ENCODE results near the gene CNPY1.
"Not testable (repeated sequence)": the region's sequence is repeated elsewhere in the genome, so short reads cannot be mapped to it uniquely, and the experiment has no call there.

CNPY1 gene

DNA sequence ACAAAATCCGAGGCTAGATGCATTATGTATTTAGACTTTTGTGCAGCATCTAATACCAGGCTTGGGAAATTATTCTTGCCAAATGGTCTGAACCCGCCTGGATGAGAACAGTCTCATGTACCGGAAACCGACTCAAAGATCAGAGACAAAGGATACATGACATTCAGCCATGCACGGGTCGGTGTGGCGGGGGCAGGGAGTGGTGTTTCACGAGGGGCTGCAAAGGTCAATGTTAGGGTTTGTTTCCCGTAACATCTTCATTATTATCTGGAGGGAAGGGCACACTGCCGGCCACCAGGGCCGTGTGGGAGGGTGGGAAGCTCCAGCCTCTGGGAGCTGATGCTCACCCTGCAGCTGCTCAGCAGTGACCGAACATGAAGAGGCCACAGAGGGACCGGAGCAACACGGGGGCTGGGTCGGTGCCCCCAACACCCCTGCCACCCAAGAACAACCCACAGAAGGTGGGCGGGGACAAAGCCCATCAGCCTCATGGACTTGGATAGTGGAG, 23.1 kb downstream of the CNPY1 start:
- peaks cover 2 to 10% of the 10 kb centered on the region in 2 donors for H3K27me3 ChIP-seq (ENCODE audit: control insufficient read depth in 2 of 2, insufficient read depth in 2 of 2, low read length in 2 of 2)
- H3K4me1 ChIP-seq (ENCODE audit: control insufficient read depth in 2 of 2, insufficient read depth in 2 of 2, low read length in 2 of 2): no peaks in the 10 kb centered on the region
- no peaks in the 10 kb centered on the region for H3K9me3 ChIP-seq (ENCODE audit: control insufficient read depth in 2 of 2, low read length in 2 of 2)
- H3K4me3 ChIP-seq (ENCODE audit: low read length in 2 of 2): no peak overlapping the region
- H3K9ac ChIP-seq (ENCODE audit: low read depth in 1 of 2, low read length in 2 of 2): no peak overlapping the region
- H3K36me3 ChIP-seq (ENCODE audit: control insufficient read depth in 2 of 2, insufficient read depth in 2 of 2, low read length in 2 of 2): no peaks in the 10 kb centered on the region
- H3K27ac ChIP-seq (ENCODE audit: low read depth in 2 of 2, low read length in 2 of 2): no peak overlapping the region

DNA sequence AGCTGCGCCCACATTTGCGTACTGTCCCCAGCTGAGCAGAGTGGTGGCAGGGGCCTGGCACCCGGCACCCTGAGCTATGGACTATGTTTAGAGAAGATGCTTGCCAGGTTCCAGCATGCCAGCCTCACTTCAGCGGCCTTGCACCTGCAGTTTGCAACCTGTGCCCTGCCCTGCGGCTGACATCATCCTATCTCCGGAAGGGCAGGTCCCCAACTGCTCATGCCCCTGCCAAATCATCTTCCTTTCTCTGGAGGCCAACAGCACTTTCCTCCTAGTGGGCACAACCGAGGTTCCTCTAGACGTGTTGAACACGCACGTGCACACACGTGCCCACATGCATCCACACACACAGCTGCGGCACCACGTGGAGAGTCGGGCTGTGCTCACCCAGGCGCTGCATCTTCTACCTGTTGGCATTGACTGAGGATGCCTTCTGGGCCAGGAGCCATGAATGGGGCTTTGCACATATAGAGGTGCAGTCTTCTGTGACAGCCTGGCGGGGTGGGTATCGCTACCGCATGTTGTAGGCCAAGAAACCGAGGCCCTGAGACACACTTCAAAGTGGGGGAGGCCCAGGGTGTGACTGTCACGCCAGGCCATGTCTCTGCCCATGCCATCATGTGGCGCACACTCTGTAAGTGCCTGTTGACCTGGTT, 24.5 kb downstream of the CNPY1 start:
- no peak overlapping the region for H3K9ac ChIP-seq (ENCODE audit: low read depth in 1 of 2, low read length in 2 of 2)
- no peak overlapping the region for H3K4me3 ChIP-seq (ENCODE audit: low read length in 2 of 2)
- no peaks in the 10 kb centered on the region for H3K4me1 ChIP-seq (ENCODE audit: control insufficient read depth in 2 of 2, insufficient read depth in 2 of 2, low read length in 2 of 2)
- no peaks in the 10 kb centered on the region for H3K9me3 ChIP-seq (ENCODE audit: control insufficient read depth in 2 of 2, low read length in 2 of 2)
- H3K27ac ChIP-seq (ENCODE audit: low read depth in 2 of 2, low read length in 2 of 2): no peak overlapping the region
- peaks cover 2 to 10% of the 10 kb centered on the region in 2 donors for H3K27me3 ChIP-seq (ENCODE audit: control insufficient read depth in 2 of 2, insufficient read depth in 2 of 2, low read length in 2 of 2)
- no peaks in the 10 kb centered on the region for H3K36me3 ChIP-seq (ENCODE audit: control insufficient read depth in 2 of 2, insufficient read depth in 2 of 2, low read length in 2 of 2)

DNA sequence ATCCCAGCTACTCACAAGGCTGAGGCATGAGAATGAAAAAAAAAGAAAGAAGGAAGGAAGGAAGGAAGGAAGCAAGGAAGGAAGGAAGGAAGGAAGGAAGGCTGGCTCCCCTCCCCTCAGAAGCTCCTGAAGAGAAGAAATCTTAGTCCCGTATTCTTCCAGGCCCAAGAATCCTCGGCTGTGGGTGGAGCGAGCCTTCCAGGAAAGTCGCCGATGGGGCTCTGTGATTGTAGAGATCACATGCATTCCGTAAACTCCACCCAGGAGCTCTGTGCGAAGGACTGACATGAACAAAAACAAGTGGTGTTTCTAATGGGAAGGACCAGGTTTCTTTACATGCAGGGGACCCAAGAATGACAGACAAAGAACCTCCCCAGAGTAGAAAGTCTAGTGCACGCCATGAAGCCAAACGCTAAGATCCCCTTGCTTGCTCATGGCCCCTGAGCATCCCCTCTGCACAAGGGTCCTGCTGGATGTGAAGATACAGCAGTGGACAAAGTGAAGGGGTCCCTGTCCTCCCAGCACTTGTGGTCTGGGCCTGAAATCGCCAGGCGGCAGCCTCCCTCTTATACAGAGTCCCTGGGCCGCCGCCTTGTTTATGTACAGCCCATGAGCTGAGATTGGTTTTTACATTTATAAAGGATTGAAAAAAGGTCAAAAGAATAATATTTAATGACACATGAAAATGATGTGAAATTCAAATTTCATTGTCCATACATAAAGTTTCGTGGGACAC, 25.2 kb downstream of the CNPY1 start:
- H3K9ac ChIP-seq (ENCODE audit: low read depth in 1 of 2, low read length in 2 of 2): no peak overlapping the region
- no peaks in the 10 kb centered on the region for H3K4me1 ChIP-seq (ENCODE audit: control insufficient read depth in 2 of 2, insufficient read depth in 2 of 2, low read length in 2 of 2)
- no peak overlapping the region for H3K27ac ChIP-seq (ENCODE audit: low read depth in 2 of 2, low read length in 2 of 2)
- peaks cover 2 to 4% of the 10 kb centered on the region in 2 donors for H3K27me3 ChIP-seq (ENCODE audit: control insufficient read depth in 2 of 2, insufficient read depth in 2 of 2, low read length in 2 of 2)
- H3K9me3 ChIP-seq (ENCODE audit: control insufficient read depth in 2 of 2, low read length in 2 of 2): no peaks in the 10 kb centered on the region
- no peaks in the 10 kb centered on the region for H3K36me3 ChIP-seq (ENCODE audit: control insufficient read depth in 2 of 2, insufficient read depth in 2 of 2, low read length in 2 of 2)
- H3K4me3 ChIP-seq (ENCODE audit: low read length in 2 of 2): no peak overlapping the region

- H3K27ac ChIP-seq (ENCODE audit: low read depth in 2 of 2, low read length in 2 of 2): no peak overlapping the region
- H3K9me3 ChIP-seq (ENCODE audit: control insufficient read depth in 2 of 2, low read length in 2 of 2): no peaks in the 10 kb centered on the region
- no peak overlapping the region for H3K9ac ChIP-seq (ENCODE audit: low read depth in 1 of 2, low read length in 2 of 2)
- no peaks in the 10 kb centered on the region for H3K36me3 ChIP-seq (ENCODE audit: control insufficient read depth in 2 of 2, insufficient read depth in 2 of 2, low read length in 2 of 2)
- H3K4me1 ChIP-seq (ENCODE audit: control insufficient read depth in 2 of 2, insufficient read depth in 2 of 2, low read length in 2 of 2): no peaks in the 10 kb centered on the region
- H3K4me3 ChIP-seq (ENCODE audit: low read length in 2 of 2): no peak overlapping the region
- peaks cover 0 to 2% of the 10 kb centered on the region in 2 donors for H3K27me3 ChIP-seq (ENCODE audit: control insufficient read depth in 2 of 2, insufficient read depth in 2 of 2, low read length in 2 of 2)
These were observed 26.2 kb downstream of the CNPY1 start for GRCh38 chr7:155520114-155520513.

DNA sequence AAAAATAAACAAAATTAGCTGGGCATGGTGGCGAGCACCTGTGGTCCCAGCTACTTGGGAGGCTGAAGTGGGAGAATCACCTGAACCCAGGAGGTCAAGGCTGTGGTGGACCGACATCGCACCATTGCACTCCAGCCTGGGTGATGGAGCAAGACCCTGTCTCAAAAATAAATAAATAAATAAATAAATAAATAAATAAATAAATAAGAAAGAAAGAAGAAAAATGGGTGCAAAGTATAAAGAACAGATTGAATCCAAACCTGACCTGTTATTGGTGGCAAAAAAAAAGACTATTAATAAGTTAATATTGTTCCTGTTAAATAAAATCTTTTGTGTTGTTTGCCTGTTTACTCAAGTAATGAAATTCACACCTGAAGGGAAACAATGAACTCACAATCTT, 27.0 kb downstream of the CNPY1 start:
- H3K27me3 ChIP-seq (ENCODE audit: control insufficient read depth in 2 of 2, insufficient read depth in 2 of 2, low read length in 2 of 2): not testable (repeated sequence)

DNA sequence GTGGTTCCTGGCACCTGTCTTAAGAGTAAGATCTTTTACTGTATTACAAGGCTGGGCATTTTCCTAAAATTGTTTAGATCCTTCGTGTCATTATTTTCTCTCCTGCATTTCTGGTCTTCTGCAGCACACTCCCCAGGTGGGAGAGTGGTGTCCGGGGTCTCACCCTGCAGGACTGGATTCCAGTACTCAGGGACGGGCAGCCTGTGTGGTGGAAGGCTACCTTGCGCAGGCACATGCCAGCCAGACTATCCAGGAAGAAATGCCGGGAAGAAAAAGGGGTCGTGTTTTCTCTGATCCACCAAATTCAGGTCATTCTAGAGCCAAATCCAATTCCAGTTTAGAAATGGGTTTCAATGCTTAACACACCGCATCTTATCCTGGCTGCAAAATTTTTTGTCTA, 27.7 kb downstream of the CNPY1 start:
- no peaks in the 10 kb centered on the region for H3K4me1 ChIP-seq (ENCODE audit: control insufficient read depth in 2 of 2, insufficient read depth in 2 of 2, low read length in 2 of 2)
- no peaks in the 10 kb centered on the region for H3K36me3 ChIP-seq (ENCODE audit: control insufficient read depth in 2 of 2, insufficient read depth in 2 of 2, low read length in 2 of 2)
- peaks cover 4 to 5% of the 10 kb centered on the region in 2 donors for H3K27me3 ChIP-seq (ENCODE audit: control insufficient read depth in 2 of 2, insufficient read depth in 2 of 2, low read length in 2 of 2)
- H3K9me3 ChIP-seq (ENCODE audit: control insufficient read depth in 2 of 2, low read length in 2 of 2): no peaks in the 10 kb centered on the region
- H3K9ac ChIP-seq (ENCODE audit: low read depth in 1 of 2, low read length in 2 of 2): no peak overlapping the region
- no peak overlapping the region for H3K4me3 ChIP-seq (ENCODE audit: low read length in 2 of 2)
- no peak overlapping the region for H3K27ac ChIP-seq (ENCODE audit: low read depth in 2 of 2, low read length in 2 of 2)

More for the DNA sequence above, 27.0 kb downstream of the CNPY1 start:
- not testable (repeated sequence) for H3K9ac ChIP-seq (ENCODE audit: low read depth in 1 of 2, low read length in 2 of 2); H3K36me3 ChIP-seq (ENCODE audit: control insufficient read depth in 2 of 2, insufficient read depth in 2 of 2, low read length in 2 of 2); H3K27ac ChIP-seq (ENCODE audit: low read depth in 2 of 2, low read length in 2 of 2); H3K4me3 ChIP-seq (ENCODE audit: low read length in 2 of 2); H3K4me1 ChIP-seq (ENCODE audit: control insufficient read depth in 2 of 2, insufficient read depth in 2 of 2, low read length in 2 of 2); H3K9me3 ChIP-seq (ENCODE audit: control insufficient read depth in 2 of 2, low read length in 2 of 2)

GRCh38 chr7:155517969-155518368, 28.4 kb downstream of the CNPY1 start:
- no peaks in the 10 kb centered on the region for H3K4me1 ChIP-seq (ENCODE audit: control insufficient read depth in 2 of 2, insufficient read depth in 2 of 2, low read length in 2 of 2)
- H3K27ac ChIP-seq (ENCODE audit: low read depth in 2 of 2, low read length in 2 of 2): no peak overlapping the region
- H3K9me3 ChIP-seq (ENCODE audit: control insufficient read depth in 2 of 2, low read length in 2 of 2): no peaks in the 10 kb centered on the region
- no peak overlapping the region for H3K9ac ChIP-seq (ENCODE audit: low read depth in 1 of 2, low read length in 2 of 2)
- no peak overlapping the region for H3K4me3 ChIP-seq (ENCODE audit: low read length in 2 of 2)
- no peaks in the 10 kb centered on the region for H3K36me3 ChIP-seq (ENCODE audit: control insufficient read depth in 2 of 2, insufficient read depth in 2 of 2, low read length in 2 of 2)
- H3K27me3 ChIP-seq (ENCODE audit: control insufficient read depth in 2 of 2, insufficient read depth in 2 of 2, low read length in 2 of 2): peaks cover 4 to 6% of the 10 kb centered on the region in 2 donors

- Histone ChIP-seq H3K9me3 (ENCODE audit: control insufficient read depth in 2 of 2, low read length in 2 of 2) (no peaks in the 10 kb centered on the region), H3K27me3 (ENCODE audit: control insufficient read depth in 2 of 2, insufficient read depth in 2 of 2, low read length in 2 of 2) (peaks cover 7 to 11% of the 10 kb centered on the region in 2 donors), H3K4me1 (ENCODE audit: control insufficient read depth in 2 of 2, insufficient read depth in 2 of 2, low read length in 2 of 2) (no peaks in the 10 kb centered on the region), H3K36me3 (ENCODE audit: control insufficient read depth in 2 of 2, insufficient read depth in 2 of 2, low read length in 2 of 2) (no peaks in the 10 kb centered on the region), H3K27ac (ENCODE audit: low read depth in 2 of 2, low read length in 2 of 2) (no peak overlapping the region), H3K4me3 (ENCODE audit: low read length in 2 of 2) (no peak overlapping the region), H3K9ac (ENCODE audit: low read depth in 1 of 2, low read length in 2 of 2) (no peak overlapping the region)
These were observed 28.9 kb downstream of the CNPY1 start for GRCh38 chr7:155517452-155517851.

DNA sequence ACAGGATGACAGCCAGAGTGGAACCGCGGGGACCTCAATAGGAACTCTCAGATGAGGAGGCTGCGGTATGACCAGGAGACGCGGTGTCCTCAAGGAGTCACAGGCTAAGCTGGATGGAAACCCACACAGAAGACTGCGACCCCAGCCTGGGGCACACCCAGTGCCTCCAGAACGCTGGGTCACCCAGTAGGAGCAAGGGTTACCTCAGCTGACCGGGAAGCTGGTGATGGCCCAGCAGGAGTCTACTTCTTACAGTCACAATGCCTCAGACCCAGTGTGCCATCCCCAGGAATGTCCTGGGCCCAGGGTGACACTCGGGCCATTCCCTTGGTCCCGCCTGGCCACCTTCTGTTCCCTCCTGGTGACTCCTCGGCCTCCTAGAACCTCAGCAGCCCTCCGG, 29.9 kb downstream of the CNPY1 start:
- Histone ChIP-seq H3K9me3 (ENCODE audit: control insufficient read depth in 2 of 2, low read length in 2 of 2) (no peaks in the 10 kb centered on the region), H3K27me3 (ENCODE audit: control insufficient read depth in 2 of 2, insufficient read depth in 2 of 2, low read length in 2 of 2) (peaks cover 10 to 19% of the 10 kb centered on the region in 2 donors)

DNA sequence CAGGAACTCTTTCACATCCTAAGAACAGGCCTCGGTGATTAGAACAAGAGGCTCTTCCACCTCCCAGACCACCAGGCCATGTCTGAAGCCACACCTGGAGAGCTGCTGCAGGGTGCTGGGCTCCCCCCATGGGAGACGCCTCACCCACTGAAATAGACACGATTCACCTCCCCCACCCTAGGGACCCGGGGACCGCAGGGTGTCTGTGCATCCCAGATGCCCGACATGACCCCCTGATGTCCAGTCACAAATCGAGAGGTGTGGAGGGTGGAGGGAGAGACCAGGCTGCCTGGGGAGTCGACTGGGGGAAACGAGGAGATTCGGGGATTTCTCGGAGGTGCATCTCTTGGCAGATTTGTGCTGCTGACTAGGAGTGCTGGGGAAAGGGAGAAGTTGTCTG, 31.0 kb downstream of the CNPY1 start:
- H3K9ac ChIP-seq (ENCODE audit: low read depth in 1 of 2, low read length in 2 of 2): no peak overlapping the region
- H3K27me3 ChIP-seq (ENCODE audit: control insufficient read depth in 2 of 2, insufficient read depth in 2 of 2, low read length in 2 of 2): peaks cover 20 to 29% of the 10 kb centered on the region in 2 donors
- H3K27ac ChIP-seq (ENCODE audit: low read depth in 2 of 2, low read length in 2 of 2): no peak overlapping the region
- H3K36me3 ChIP-seq (ENCODE audit: control insufficient read depth in 2 of 2, insufficient read depth in 2 of 2, low read length in 2 of 2): no peaks in the 10 kb centered on the region
- no peaks in the 10 kb centered on the region for H3K4me1 ChIP-seq (ENCODE audit: control insufficient read depth in 2 of 2, insufficient read depth in 2 of 2, low read length in 2 of 2)
- H3K9me3 ChIP-seq (ENCODE audit: control insufficient read depth in 2 of 2, low read length in 2 of 2): no peaks in the 10 kb centered on the region
- no peak overlapping the region for H3K4me3 ChIP-seq (ENCODE audit: low read length in 2 of 2)

More for the DNA sequence above, 29.9 kb downstream of the CNPY1 start:
- Histone ChIP-seq H3K4me1 (ENCODE audit: control insufficient read depth in 2 of 2, insufficient read depth in 2 of 2, low read length in 2 of 2) (no peaks in the 10 kb centered on the region), H3K9ac (ENCODE audit: low read depth in 1 of 2, low read length in 2 of 2) (no peak overlapping the region), H3K4me3 (ENCODE audit: low read length in 2 of 2) (no peak overlapping the region), H3K27ac (ENCODE audit: low read depth in 2 of 2, low read length in 2 of 2) (no peak overlapping the region), H3K36me3 (ENCODE audit: control insufficient read depth in 2 of 2, insufficient read depth in 2 of 2, low read length in 2 of 2) (no peaks in the 10 kb centered on the region)

All from mucosa of rectum (tissue), 2 donors.